Subcutaneous adipose tissue (tissue), 4 donors: ENCODE results near the gene UCK1. TPM values are rescaled to one million over a fixed set of nuclear protein-coding genes. Genes with fewer than 3 reads are reported as not detected.

Experiments used
- total RNA-seq, 4 donors: library from RNA; depleted of rRNA; stranded (reverse); fragments of >200 nt; gene quantifications; one replicate each; pipeline ENCODE4 v1.1.0, GENCODE V29; 2016
- TF ChIP-seq, protein P1 (sequence below): fragments of 450-650 bp; IDR thresholded peaks from one replicate; pipeline ENCODE4 v1.5.1; 2016; ENCODE audit warnings: low read depth, mild to moderate bottlenecking, control low read depth, antibody characterized with exemption, moderate library complexity

The UCK1 gene
- total RNA-seq, 4 donors from 2014 or later: 21.2 to 42.9 (median 39.3) TPM

DNA sequence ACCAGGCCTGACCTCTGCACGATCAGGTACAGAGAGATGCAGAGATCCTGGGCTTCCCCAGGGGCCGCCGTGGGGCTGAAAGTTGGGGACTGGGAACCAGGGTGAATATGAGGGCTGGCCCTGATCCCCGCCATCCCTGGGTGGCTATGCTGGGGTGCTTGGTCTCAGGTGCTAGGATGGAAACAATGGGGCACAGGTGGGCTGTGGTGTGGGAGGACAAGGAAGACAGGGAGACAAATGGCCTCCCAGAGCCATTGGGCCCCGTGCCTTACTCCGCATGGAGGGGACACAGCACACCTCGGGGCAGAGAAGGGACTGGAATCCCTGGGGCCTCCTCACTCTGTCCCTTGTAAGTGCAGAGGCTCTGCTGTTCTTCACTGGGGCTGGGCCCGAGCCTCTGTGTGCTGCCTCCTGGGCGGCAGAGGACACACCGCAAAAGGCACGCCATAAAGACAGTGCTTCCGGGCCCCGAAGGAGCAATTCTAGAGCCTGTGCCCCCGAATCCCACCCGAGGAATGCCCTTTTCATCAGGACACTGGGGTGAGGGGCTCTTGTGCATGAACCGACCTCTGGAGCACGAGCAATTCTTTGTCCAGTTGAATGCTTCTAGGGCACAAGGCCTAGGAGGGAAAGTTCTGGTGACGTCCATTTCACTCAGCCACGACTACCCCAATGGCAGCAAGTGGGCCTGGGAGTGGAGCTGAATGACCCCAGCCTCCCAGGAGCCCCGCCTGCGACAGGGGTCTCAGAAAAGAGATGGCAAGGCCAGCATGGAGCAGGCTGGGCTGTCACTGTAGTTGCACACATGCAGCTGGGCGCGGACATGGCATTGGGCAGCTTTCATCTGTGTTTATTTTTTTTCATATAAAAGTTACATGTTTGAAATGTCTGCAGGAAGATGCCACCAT is 45.1 kb upstream of the UCK1 start:
- TF ChIP-seq, protein P1, sequence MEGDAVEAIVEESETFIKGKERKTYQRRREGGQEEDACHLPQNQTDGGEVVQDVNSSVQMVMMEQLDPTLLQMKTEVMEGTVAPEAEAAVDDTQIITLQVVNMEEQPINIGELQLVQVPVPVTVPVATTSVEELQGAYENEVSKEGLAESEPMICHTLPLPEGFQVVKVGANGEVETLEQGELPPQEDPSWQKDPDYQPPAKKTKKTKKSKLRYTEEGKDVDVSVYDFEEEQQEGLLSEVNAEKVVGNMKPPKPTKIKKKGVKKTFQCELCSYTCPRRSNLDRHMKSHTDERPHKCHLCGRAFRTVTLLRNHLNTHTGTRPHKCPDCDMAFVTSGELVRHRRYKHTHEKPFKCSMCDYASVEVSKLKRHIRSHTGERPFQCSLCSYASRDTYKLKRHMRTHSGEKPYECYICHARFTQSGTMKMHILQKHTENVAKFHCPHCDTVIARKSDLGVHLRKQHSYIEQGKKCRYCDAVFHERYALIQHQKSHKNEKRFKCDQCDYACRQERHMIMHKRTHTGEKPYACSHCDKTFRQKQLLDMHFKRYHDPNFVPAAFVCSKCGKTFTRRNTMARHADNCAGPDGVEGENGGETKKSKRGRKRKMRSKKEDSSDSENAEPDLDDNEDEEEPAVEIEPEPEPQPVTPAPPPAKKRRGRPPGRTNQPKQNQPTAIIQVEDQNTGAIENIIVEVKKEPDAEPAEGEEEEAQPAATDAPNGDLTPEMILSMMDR: no peak

DNA sequence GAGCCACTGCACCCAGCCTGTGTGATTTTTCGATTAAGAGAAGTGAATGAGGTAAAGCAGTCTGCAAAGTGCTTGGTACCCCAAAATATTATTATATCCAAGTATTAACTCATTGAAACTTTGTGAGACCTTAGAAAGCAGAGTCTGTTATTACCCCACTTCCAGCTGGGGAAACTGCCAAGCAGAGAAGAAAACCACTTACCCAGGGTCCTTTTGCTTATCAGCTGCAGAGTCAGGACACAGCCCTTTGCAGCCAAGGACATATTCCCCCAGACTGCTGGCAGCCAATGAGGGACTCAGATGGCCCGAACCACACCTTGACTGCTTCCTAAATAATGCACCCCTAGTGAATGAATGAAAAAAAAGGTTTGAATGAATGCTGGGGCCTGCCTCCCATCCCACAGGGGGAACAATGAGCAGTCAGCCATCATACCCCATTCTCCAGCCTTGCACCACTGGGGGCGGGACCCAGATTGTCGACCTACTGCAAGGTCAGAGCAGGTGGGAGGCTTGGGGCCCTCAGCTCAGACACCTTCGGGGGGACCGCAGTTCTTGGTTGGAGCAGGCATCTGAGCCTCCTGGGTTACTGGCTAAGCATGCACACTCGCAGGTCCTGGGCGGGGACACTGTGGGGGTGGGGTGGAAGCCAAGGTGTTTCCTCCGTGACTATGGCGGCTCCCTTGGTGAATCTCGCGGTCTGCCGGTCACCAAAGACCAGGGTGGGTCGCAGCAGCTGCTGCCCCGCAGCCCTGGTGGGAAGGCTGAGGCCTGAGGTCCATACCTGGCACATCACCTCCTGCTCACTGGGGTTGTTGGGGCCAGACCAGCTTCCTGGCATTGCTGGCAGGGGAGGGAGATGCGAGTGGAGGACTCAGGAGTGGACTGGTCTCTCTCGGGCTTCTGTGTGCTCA is 43.9 kb upstream of the UCK1 start:
- TF ChIP-seq, protein P1: no peak

DNA sequence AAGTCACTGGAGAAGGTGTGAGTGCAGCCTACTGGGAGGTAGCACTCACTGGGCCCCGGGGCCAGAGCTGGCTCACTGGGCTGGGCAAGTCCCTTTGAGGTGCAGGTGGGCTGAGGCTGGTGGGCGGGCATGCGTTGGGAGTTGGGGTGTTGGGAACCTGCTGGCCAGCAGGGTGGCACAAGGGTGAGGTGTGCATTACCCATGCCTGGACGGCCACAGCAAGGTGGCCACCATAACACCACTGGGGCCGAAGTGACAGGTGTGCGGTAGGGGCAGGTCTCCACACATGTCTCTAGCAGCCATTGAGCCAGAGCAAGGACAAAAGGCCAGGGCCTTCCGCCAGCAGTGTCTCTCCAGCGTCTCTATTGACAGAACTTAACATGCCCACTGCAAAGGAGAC is 36.8 kb upstream of the UCK1 start:
- TF ChIP-seq, protein P1: no peak

DNA sequence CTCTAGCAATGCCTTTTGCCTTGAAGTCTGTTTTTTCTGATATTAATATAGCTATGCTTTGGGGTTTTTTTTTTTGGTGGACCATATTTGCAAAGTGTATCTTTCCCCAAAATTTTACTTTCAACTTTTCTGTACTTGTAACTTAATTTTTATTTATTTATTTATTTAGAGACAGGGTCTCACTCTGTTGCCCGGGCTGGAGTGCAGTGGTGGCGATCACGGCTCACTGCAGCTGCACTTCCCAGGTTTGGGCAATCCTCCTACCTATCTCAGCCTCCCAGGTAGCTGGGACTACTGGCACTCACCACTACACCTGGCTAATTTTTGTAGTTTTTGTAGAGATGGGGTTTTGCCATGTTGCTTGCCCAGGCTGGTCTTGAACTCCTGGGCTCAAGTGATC is 35.1 kb upstream of the UCK1 start:
- TF ChIP-seq, protein P1: no peak

DNA sequence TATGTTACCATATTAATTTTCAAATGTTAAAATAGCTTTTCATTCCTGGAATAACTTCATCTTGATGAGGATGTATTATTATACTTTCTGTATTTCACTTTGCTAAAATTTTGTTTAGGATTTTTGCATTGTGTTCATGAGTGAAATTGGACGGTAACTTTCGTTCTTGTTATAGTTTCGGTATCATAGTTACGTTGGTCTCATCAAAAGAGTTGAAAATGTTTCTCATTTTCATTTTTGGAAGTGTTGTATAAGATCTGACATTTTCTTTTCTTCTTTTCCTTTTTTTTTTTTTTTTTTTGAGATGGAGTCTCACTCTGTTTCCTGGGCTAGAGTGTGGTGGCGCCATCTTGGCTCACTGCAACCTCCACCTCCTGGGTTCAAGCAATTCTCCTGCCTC is 34.3 kb upstream of the UCK1 start:
- TF ChIP-seq, protein P1: no peak

DNA sequence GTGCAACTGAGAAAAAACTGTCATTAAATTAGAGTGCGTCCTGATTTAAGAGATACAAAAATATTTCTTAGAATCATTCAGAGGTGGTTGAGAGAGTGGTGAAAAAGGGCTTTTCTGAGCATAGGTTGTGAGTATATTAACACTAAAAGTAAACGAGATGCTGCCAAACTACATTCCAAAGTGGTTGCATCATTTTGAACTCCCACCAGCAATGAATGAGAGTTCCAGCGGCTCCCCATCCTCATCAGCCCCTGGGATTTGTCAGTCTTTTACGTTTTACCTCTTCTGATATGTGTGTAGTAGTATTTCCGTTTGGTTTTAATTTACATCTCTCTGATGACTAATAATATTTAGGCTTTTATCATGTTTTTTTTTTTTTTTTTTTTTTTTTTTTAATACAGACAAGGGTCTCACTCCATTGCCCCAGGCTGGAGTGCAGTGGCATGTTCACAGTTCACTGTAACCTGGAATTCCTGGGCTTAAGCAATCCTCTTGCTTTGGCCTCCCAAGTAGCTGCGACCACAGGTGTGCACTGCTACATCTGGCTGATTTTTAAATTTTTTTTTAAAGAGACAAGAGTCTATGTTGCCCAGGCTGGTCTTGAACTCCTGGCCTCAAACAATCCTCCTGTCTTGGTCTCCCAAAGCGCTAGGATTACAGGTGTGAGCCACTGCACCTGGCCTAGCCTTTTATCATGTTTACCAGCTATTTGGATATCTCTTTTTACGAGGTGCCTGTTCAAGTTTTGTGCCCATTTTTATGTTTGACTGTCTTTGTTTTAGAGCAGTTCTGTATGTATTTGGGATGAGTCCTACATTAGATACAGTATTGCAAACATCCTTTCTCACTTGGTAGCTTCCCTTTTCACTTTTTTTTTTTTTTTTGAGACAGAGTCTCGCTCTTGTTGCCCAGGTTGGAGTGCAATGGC is 31.2 kb upstream of the UCK1 start:
- TF ChIP-seq, protein P1: no peak
